KMS-11 (cell line): Measurements from ENCODE around the gene ARPC1A.
"Not testable (repeated sequence)": the region's sequence is repeated elsewhere in the genome, so short reads cannot be mapped to it uniquely, and the experiment has no call there.

Source experiments
- H2AFZ ChIP-seq: fragments of 200-600 bp; sonication (generic); 2 replicates; pipeline ENCODE4 v1.6.1; 2016; ENCODE audit warnings: antibody characterized with exemption, mixed run types, low read depth
- H3K27ac ChIP-seq: fragments of 200-600 bp; sonication (generic); 2 replicates; pipeline ENCODE4 v1.6.1; 2016; ENCODE audit warnings: mild to moderate bottlenecking, mixed run types
- H3K27me3 ChIP-seq: fragments of 200-600 bp; sonication (generic); 2 replicates; pipeline ENCODE4 v1.6.1; 2017; ENCODE audit warnings: mild to moderate bottlenecking, low read depth, mixed run types, moderate library complexity; ENCODE audit not compliant: insufficient read depth
- H3K36me3 ChIP-seq: fragments of 200-600 bp; sonication (generic); 2 replicates; pipeline ENCODE4 v1.6.1; 2017; ENCODE audit warnings: mild to moderate bottlenecking, mixed run types; ENCODE audit not compliant: insufficient read depth
- H3K4me1 ChIP-seq: fragments of 200-600 bp; sonication (generic); 2 replicates; pipeline ENCODE4 v1.6.1; 2016; ENCODE audit warnings: mild to moderate bottlenecking, low read depth, mixed run types; ENCODE audit not compliant: poor library complexity, severe bottlenecking
- H3K4me2 ChIP-seq: fragments of 200-600 bp; sonication (generic); 2 replicates; pipeline ENCODE4 v1.7.0; 2016; ENCODE audit warnings: mild to moderate bottlenecking, mixed run types
- H3K4me3 ChIP-seq: fragments of 200-600 bp; sonication (generic); IDR thresholded peaks from 2 replicates; pipeline ENCODE4 v1.6.1; 2017; ENCODE audit warnings: low read depth, low read length, mixed read lengths; ENCODE audit not compliant: insufficient read depth
- H3K79me2 ChIP-seq: fragments of 200-600 bp; sonication (generic); 2 replicates; pipeline ENCODE4 v1.6.1; 2016; ENCODE audit warnings: low read depth, mixed run types; ENCODE audit not compliant: insufficient read depth
- H3K9ac ChIP-seq: fragments of 200-600 bp; sonication (generic); 2 replicates; pipeline ENCODE4 v1.6.1; 2016; ENCODE audit warnings: mild to moderate bottlenecking, mixed run types
- H4K20me1 ChIP-seq: fragments of 200-600 bp; sonication (generic); 2 replicates; pipeline ENCODE4 v1.6.1; 2016; ENCODE audit warnings: mild to moderate bottlenecking, mixed run types; ENCODE audit not compliant: insufficient read depth
- TF ChIP-seq, protein P1 (sequence below): fragments of 200-600 bp; sonication (generic); conservative IDR thresholded peaks from 2 replicates; pipeline ENCODE4 v1.6.1; 2017; ENCODE audit warnings: low read depth, mild to moderate bottlenecking, antibody characterized with exemption, low read length, moderate library complexity, mixed read lengths

The ARPC1A gene

DNA sequence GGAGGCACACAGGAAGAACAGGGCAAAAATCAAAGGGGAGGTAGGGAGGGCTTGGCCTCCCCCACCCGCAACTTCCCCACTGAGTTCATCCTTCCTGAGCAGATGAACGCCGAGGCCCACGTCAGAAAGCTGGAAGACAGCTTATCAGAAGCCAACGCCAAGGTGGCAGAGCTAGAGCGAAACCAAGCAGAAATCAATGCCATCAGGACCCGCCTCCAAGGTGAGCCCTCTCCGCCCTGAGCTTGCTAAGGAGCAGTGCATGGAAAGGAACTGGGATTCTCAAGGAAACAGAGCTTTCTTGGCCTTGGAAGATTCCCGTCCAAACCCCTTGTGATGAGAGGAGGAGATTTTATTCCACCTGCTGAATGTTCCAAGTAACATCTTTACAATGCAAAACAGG, 36.5 kb upstream of the ARPC1A start:
- no peaks in the 10 kb centered on the region for H3K4me1 ChIP-seq
- H3K27ac ChIP-seq: no peak overlapping the region
- H3K36me3 ChIP-seq: no peaks in the 10 kb centered on the region
- H3K27me3 ChIP-seq: no peaks in the 10 kb centered on the region
- no peaks in the 10 kb centered on the region for H3K79me2 ChIP-seq
- H3K4me2 ChIP-seq: no peak overlapping the region
- H3K9ac ChIP-seq: no peak overlapping the region
- TF ChIP-seq, protein P1, sequence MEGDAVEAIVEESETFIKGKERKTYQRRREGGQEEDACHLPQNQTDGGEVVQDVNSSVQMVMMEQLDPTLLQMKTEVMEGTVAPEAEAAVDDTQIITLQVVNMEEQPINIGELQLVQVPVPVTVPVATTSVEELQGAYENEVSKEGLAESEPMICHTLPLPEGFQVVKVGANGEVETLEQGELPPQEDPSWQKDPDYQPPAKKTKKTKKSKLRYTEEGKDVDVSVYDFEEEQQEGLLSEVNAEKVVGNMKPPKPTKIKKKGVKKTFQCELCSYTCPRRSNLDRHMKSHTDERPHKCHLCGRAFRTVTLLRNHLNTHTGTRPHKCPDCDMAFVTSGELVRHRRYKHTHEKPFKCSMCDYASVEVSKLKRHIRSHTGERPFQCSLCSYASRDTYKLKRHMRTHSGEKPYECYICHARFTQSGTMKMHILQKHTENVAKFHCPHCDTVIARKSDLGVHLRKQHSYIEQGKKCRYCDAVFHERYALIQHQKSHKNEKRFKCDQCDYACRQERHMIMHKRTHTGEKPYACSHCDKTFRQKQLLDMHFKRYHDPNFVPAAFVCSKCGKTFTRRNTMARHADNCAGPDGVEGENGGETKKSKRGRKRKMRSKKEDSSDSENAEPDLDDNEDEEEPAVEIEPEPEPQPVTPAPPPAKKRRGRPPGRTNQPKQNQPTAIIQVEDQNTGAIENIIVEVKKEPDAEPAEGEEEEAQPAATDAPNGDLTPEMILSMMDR: no peak
- no peak overlapping the region for H3K4me3 ChIP-seq
- no peak overlapping the region for H2AFZ ChIP-seq
- H4K20me1 ChIP-seq: no peaks in the 10 kb centered on the region

DNA sequence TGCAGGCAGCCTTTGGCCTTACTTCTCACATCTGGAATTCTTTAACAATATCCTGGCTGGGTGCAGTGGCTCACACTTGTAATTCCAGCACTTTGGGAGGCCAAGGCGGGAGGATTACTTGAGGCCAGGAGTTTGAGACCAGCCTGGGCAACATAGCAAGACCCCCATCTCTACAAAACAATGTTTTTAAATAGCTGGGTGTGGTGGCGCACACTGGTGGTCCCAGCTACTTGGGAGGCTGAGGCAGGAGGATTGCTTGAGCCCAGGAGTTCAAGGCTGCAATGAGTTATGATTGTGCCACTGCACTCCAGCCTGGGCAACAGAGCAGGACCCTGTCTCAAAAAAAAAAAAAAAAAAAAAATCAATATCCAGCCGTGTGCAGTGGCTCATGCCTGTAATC, 35.5 kb upstream of the ARPC1A start:
- H2AFZ ChIP-seq, H3K4me1 ChIP-seq, H3K9ac ChIP-seq, H3K4me3 ChIP-seq, H4K20me1 ChIP-seq, H3K36me3 ChIP-seq, H3K4me2 ChIP-seq, H3K27me3 ChIP-seq, H3K79me2 ChIP-seq, H3K27ac ChIP-seq: not testable (repeated sequence)

GRCh38 chr7:99290980-99291607, 34.6 kb upstream of the ARPC1A start:
- Histone ChIP-seq H3K4me3 (no peak overlapping the region), H3K9ac (no peak overlapping the region), H3K4me1 (no peaks in the 10 kb centered on the region), H4K20me1 (no peaks in the 10 kb centered on the region), H3K4me2 (no peak overlapping the region), H3K36me3 (no peaks in the 10 kb centered on the region), H3K79me2 (no peaks in the 10 kb centered on the region), H3K27me3 (no peaks in the 10 kb centered on the region), H3K27ac (no peak overlapping the region), H2AFZ (no peak overlapping the region)
- TF ChIP-seq, protein P1: no peak

- Histone ChIP-seq H3K27ac (no peak overlapping the region), H3K36me3 (no peaks in the 10 kb centered on the region), H4K20me1 (no peaks in the 10 kb centered on the region), H3K9ac (no peak overlapping the region), H3K4me2 (no peak overlapping the region), H3K79me2 (no peaks in the 10 kb centered on the region), H3K4me1 (no peaks in the 10 kb centered on the region), H2AFZ (no peak overlapping the region), H3K27me3 (no peaks in the 10 kb centered on the region), H3K4me3 (no peak overlapping the region)
- TF ChIP-seq, protein P1: no peak
Observed at GRCh38 chr7:99292127-99292526, 33.6 kb upstream of the ARPC1A start.

DNA sequence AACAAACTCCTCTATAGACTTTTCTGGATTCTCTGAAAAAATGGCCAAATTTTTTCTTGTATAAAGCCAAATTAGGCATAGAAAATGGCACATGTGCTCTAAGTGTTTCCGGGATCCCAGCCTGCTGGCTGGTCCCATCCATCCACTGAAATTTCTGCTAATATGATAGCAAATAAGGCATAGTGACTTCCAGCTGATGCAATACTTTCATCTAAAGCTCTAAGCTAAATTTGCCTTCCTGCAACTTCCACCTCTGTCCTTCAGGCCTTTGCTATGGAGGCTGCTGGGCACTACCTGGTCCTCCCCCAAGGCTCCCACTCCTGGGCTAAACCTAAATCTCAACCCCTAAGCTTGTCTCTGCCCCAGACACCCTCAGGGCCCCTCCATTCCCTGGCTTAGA, 32.5 kb upstream of the ARPC1A start:
- Histone ChIP-seq H3K4me2 (no peak overlapping the region), H2AFZ (no peak overlapping the region), H3K27me3 (no peaks in the 10 kb centered on the region), H3K27ac (no peak overlapping the region), H3K79me2 (no peaks in the 10 kb centered on the region), H3K36me3 (no peaks in the 10 kb centered on the region), H4K20me1 (no peaks in the 10 kb centered on the region), H3K9ac (no peak overlapping the region), H3K4me3 (no peak overlapping the region), H3K4me1 (no peaks in the 10 kb centered on the region)
- TF ChIP-seq, protein P1: no peak
